Nephron progenitor cell (in vitro differentiated cells): ENCODE results near the gene ADPRHL1.
A peak's percentile ranks its signal among the peaks of the same experiment; 100 is the strongest.

ENCODE experiments used
- DNase-seq: peaks from one replicate; pipeline ENCODE4 v3.0.0; 2021
- H3K27ac Mint-ChIP-seq: 2 replicates; pipeline ENCODE4 v1.8.0; 2021; ENCODE audit warnings: mild to moderate bottlenecking, moderate library complexity, mixed read lengths
- H3K27me3 Mint-ChIP-seq: 2 replicates; pipeline ENCODE4 v1.8.0; 2021; ENCODE audit warnings: mild to moderate bottlenecking, low read depth, mixed read lengths; ENCODE audit not compliant: poor library complexity
- H3K36me3 Mint-ChIP-seq: 2 replicates; pipeline ENCODE4 v1.8.0; 2021; ENCODE audit warnings: low read depth, mixed read lengths
- H3K4me1 Mint-ChIP-seq: 2 replicates; pipeline ENCODE4 v1.8.0; 2021; ENCODE audit warnings: mixed read lengths
- H3K4me3 Mint-ChIP-seq: 2 replicates; pipeline ENCODE4 v1.8.0; 2021; ENCODE audit warnings: mild to moderate bottlenecking, moderate library complexity, mixed read lengths
- H3K9me3 Mint-ChIP-seq: 2 replicates; pipeline ENCODE4 v1.8.0; 2021; ENCODE audit warnings: mild to moderate bottlenecking, moderate library complexity, mixed read lengths
- CTCF ChIP-seq: fragments of 200-600 bp; sonication (generic); IDR thresholded peaks from 2 replicates; pipeline ENCODE4 v1.5.0; 2021; ENCODE audit warnings: antibody characterized with exemption

Gene ADPRHL1

GRCh38 chr13:113356596-113356995 lies 96.7 kb downstream of the ADPRHL1 start:
- DNase-seq = no peak
- Mint-ChIP-seq H3K4me3 (no peak overlapping the region), H3K4me1 (peaks cover 6% of the 10 kb centered on the region), H3K36me3 (peaks cover 14% of the 10 kb centered on the region), H3K27ac (no peak overlapping the region), H3K27me3 (peaks cover 19% of the 10 kb centered on the region), H3K9me3 (no peaks in the 10 kb centered on the region)
- no peak for TF ChIP-seq CTCF

GRCh38 chr13:113355621-113356020 lies 97.7 kb downstream of the ADPRHL1 start:
- no peak for TF ChIP-seq CTCF
- H3K4me1 Mint-ChIP-seq = peaks cover 6% of the 10 kb centered on the region
- H3K36me3 Mint-ChIP-seq = peaks cover 14% of the 10 kb centered on the region
- no peak for DNase-seq
- peaks cover 13% of the 10 kb centered on the region for H3K27me3 Mint-ChIP-seq
- no peaks in the 10 kb centered on the region for H3K9me3 Mint-ChIP-seq
- peak overlapping the region; percentile 40 for H3K27ac Mint-ChIP-seq
- no peak overlapping the region for H3K4me3 Mint-ChIP-seq

- peaks cover 12% of the 10 kb centered on the region for H3K27me3 Mint-ChIP-seq
- H3K27ac Mint-ChIP-seq = peak overlapping the region; percentile 40
- H3K4me3 Mint-ChIP-seq = no peak overlapping the region
- TF ChIP-seq CTCF = no peak
- peaks cover 6% of the 10 kb centered on the region for H3K4me1 Mint-ChIP-seq
- H3K9me3 Mint-ChIP-seq = no peaks in the 10 kb centered on the region
- DNase-seq = no peak
- peaks cover 14% of the 10 kb centered on the region for H3K36me3 Mint-ChIP-seq
Measured at GRCh38 chr13:113354831-113355610, 98.3 kb downstream of the ADPRHL1 start.

GRCh38 chr13:113353254-113353653 lies 100.0 kb downstream of the ADPRHL1 start:
- Mint-ChIP-seq H3K9me3 (peaks cover under 1% of the 10 kb centered on the region), H3K4me3 (no peak overlapping the region), H3K36me3 (peaks cover 24% of the 10 kb centered on the region), H3K27me3 (peaks cover 6% of the 10 kb centered on the region), H3K27ac (no peak overlapping the region), H3K4me1 (peaks cover 6% of the 10 kb centered on the region)
- TF ChIP-seq CTCF = no peak
- no peak for DNase-seq

- no peak for DNase-seq
- Mint-ChIP-seq H3K9me3 (peaks cover 4% of the 10 kb centered on the region), H3K27me3 (peaks cover 3% of the 10 kb centered on the region), H3K36me3 (peaks cover 30% of the 10 kb centered on the region), H3K27ac (no peak overlapping the region), H3K4me3 (no peak overlapping the region), H3K4me1 (peaks cover 6% of the 10 kb centered on the region)
- TF ChIP-seq CTCF = no peak
Measured at GRCh38 chr13:113351514-113352026, 101.7 kb downstream of the ADPRHL1 start.

- Mint-ChIP-seq H3K4me3 (no peak overlapping the region), H3K27me3 (peaks cover 3% of the 10 kb centered on the region), H3K4me1 (peaks cover 6% of the 10 kb centered on the region), H3K36me3 (peaks cover 30% of the 10 kb centered on the region), H3K27ac (no peak overlapping the region), H3K9me3 (peaks cover 4% of the 10 kb centered on the region)
- no peak for TF ChIP-seq CTCF
- no peak for DNase-seq
Measured at GRCh38 chr13:113350938-113351335, 102.4 kb downstream of the ADPRHL1 start.
